ENCODE data around the gene GPC5. TPM values are rescaled to one million over a fixed set of nuclear protein-coding genes. Genes with fewer than 3 reads are reported as not detected.

Gene GPC5
- polyA plus RNA-seq, 1 experiment, result not detected

DNA sequence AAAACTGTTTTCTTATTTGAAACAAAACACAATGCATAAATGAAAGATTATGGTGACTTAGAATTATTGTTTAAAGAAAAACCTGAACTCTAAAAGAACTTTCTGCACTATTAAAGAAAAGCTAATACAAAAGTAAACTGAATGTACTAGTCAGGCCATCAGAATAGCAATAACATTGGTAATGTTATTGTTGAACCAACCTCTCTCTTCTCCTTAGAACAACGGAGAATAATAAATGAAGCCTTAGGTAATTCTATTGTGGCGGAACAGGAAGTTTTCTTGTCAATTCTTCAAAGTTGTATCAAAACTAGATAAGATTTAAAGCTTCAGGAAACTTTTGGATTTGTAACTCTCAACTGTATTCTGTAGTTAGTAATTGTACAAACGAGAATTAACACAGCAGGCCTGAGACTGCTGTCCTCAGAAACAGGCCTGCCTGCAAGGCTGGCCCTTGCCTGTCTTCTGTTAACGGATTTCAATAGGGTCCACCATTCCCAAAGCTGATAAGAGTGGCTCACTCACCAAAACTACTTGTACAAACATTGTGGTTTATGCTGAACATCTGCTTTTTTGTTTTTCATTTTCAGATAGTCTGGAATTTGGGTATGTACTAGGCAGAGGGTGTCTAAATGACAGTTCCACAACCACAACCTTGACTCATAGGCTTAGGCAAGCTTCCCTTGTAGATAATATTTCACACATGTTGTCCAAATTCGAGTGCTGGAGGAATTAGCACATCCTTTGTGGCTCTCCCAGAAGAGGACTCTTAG is 825.8 kb downstream of the GPC5 start:
- CTCF ChIA-PET, result no interaction called here
- Histone ChIP-seq H3K36me3 (ENCODE audit: control insufficient read depth, insufficient read depth, low read length) (no peaks in the 10 kb centered on the region), H3K27me3 (ENCODE audit: control insufficient read depth, insufficient read depth, low read length) (no peaks in the 10 kb centered on the region), H3K4me3 (ENCODE audit: low read depth, low read length) (no peak overlapping the region)
- POLR2A ChIA-PET, result no interaction called here
- TF ChIP-seq, protein P1, sequence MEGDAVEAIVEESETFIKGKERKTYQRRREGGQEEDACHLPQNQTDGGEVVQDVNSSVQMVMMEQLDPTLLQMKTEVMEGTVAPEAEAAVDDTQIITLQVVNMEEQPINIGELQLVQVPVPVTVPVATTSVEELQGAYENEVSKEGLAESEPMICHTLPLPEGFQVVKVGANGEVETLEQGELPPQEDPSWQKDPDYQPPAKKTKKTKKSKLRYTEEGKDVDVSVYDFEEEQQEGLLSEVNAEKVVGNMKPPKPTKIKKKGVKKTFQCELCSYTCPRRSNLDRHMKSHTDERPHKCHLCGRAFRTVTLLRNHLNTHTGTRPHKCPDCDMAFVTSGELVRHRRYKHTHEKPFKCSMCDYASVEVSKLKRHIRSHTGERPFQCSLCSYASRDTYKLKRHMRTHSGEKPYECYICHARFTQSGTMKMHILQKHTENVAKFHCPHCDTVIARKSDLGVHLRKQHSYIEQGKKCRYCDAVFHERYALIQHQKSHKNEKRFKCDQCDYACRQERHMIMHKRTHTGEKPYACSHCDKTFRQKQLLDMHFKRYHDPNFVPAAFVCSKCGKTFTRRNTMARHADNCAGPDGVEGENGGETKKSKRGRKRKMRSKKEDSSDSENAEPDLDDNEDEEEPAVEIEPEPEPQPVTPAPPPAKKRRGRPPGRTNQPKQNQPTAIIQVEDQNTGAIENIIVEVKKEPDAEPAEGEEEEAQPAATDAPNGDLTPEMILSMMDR (IDR thresholded peaks at IDR 0.05; ENCODE audit: insufficient read depth, low read depth, low read length), result no peak
- no peak for DNase-seq (ENCODE audit: low read depth)

DNA sequence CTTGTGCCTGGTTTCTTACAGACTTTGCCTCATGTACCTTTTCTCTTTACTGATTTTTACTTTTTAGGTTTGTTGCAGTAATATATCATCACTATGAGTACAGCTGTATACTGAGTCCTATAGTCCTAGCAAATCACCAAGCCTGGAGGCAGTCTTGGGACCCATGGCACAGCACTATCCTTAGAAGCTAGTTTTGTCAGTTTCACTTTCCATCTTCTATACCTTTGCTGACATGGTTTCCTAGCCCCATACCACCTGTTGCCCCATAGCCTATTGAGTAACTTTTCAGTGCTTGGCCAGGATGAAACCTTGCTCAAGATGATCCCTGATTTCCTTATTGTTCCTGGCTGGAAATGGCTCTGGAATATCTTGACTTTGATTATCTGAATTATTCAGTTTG is 826.4 kb downstream of the GPC5 start:
- H3K36me3 ChIP-seq (ENCODE audit: control insufficient read depth, insufficient read depth, low read length), result no peaks in the 10 kb centered on the region
- DNase-seq (ENCODE audit: low read depth), result no peak
- TF ChIP-seq, protein P1 (IDR thresholded peaks at IDR 0.05; ENCODE audit: insufficient read depth, low read depth, low read length), result no peak
- ChIA-PET CTCF (interaction anchor here (1.1 kb wide), 1 partner anchor 66 kb away, joined by 3 read pairs; no protein-coding TSS in a partner anchor), POLR2A (no interaction called here)
- H3K27me3 ChIP-seq (ENCODE audit: control insufficient read depth, insufficient read depth, low read length), result no peaks in the 10 kb centered on the region
- H3K4me3 ChIP-seq (ENCODE audit: low read depth, low read length), result no peak overlapping the region

DNA sequence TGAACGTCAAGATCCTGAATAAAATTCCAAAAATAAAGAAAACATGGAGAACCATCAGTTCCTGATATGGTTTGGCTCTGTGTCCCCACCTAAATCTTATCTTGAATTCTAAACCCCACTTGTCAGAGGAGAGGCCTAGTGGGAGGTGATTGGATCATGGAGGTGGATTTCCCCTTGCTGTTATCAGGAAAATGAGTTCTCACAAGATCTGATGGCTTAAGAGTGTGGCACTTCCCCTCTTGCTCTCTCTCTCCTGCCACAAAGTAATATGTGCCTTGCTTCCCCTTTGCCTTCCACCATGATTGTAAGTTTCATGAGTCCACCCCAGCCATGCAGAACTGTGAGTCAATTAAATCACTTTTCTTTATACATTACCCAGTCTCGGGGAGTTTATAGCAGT is 827.4 kb downstream of the GPC5 start:
- Histone ChIP-seq H3K27me3 (ENCODE audit: control insufficient read depth, insufficient read depth, low read length) (no peaks in the 10 kb centered on the region), H3K4me3 (ENCODE audit: low read depth, low read length) (no peak overlapping the region), H3K36me3 (ENCODE audit: control insufficient read depth, insufficient read depth, low read length) (no peaks in the 10 kb centered on the region)
- TF ChIP-seq, protein P1 (IDR thresholded peaks at IDR 0.05; ENCODE audit: insufficient read depth, low read depth, low read length), result no peak
- CTCF ChIA-PET, result interaction anchor here (1.1 kb wide), 1 partner anchor 65 kb away, joined by 3 read pairs; no protein-coding TSS in a partner anchor
- POLR2A ChIA-PET, result no interaction called here
- no peak for DNase-seq (ENCODE audit: low read depth)

DNA sequence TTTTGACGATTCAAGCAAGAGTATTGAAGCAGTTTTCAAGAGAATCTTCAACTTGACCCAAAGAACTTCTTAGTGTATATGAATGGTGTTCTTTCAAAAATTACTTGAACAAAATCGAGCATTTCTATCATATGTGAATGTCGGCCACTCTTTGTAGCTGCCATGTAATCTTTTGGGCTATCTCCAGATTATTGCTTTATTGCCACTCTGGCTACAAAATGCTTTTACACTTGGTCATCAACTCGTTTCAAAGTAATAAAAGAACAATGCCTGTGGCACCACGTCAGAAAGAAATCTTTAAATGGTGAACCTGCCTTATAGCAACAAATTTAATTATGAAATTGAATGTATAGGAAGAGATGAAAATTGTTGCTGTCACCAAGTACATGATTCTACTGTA is 834.5 kb downstream of the GPC5 start:
- H3K4me3 ChIP-seq (ENCODE audit: low read depth, low read length), result no peak overlapping the region
- CTCF ChIA-PET, result no interaction called here
- TF ChIP-seq, protein P1 (IDR thresholded peaks at IDR 0.05; ENCODE audit: insufficient read depth, low read depth, low read length), result no peak
- no peaks in the 10 kb centered on the region for H3K27me3 ChIP-seq (ENCODE audit: control insufficient read depth, insufficient read depth, low read length)
- DNase-seq (ENCODE audit: low read depth), result no peak
- no peaks in the 10 kb centered on the region for H3K36me3 ChIP-seq (ENCODE audit: control insufficient read depth, insufficient read depth, low read length)
- POLR2A ChIA-PET, result no interaction called here

DNA sequence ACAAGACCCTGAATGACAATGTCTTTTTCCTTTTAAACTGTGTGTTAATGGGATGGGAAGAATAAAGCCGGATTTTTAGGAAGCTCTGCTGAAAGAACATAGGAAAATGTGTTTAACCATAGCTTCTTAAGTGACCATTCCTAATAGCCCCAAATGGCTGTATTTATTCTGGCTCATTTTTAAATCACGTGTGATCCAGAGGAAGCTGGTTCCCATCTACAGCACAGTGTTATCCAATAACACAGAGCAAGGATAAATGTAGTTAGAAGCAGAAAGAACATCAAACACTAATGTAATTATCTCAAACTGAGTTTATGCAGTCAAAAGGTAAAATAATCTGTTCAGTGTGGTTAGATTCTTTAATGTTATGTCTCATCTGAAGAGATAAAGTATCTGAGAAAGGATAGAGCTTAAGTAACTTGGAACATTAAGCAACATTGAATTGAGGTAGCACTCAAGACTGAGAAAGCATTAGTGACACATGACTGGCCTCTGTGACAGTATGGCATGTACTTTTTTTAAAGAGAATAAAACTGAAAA is 853.3 kb downstream of the GPC5 start:
- POLR2A ChIA-PET, result no interaction called here
- no peak overlapping the region for H3K4me3 ChIP-seq (ENCODE audit: low read depth, low read length)
- H3K27me3 ChIP-seq (ENCODE audit: control insufficient read depth, insufficient read depth, low read length), result no peaks in the 10 kb centered on the region
- CTCF ChIA-PET, result interaction anchor here (0.5 to 0.8 kb wide), 2 partner anchors 19 to 21 kb away, joined by 3 read pairs; no protein-coding TSS in a partner anchor
- TF ChIP-seq, protein P1 (IDR thresholded peaks at IDR 0.05; ENCODE audit: insufficient read depth, low read depth, low read length), result no peak
- DNase-seq (ENCODE audit: low read depth), result no peak
- H3K36me3 ChIP-seq (ENCODE audit: control insufficient read depth, insufficient read depth, low read length), result no peaks in the 10 kb centered on the region
